ENCODE measurements around the gene ATOH8.
A peak's percentile ranks its signal among the peaks of the same experiment; 100 is the strongest.

ATOH8 gene

GRCh38 chr2:85737961-85738360 is 15.8 kb upstream of the ATOH8 start:
- H3K36me3 ChIP-seq (ENCODE audit: control insufficient read depth in 1 of 2, insufficient read depth in 2 of 2, low read length in 2 of 2), result no peaks in the 10 kb centered on the region
- no peaks in the 10 kb centered on the region for H3K27me3 ChIP-seq (ENCODE audit: insufficient read depth, low read length)
- H4K8ac ChIP-seq (ENCODE audit: low read depth, low read length), result no peak overlapping the region
- H3K9me3 ChIP-seq (ENCODE audit: insufficient read depth, low read depth, low read length), result no peaks in the 10 kb centered on the region
- H4K91ac ChIP-seq (ENCODE audit: low read depth, low read length), result no peak overlapping the region
- H2AK5ac ChIP-seq (ENCODE audit: low read length), result no peak overlapping the region
- H2BK12ac ChIP-seq (ENCODE audit: low read length), result no peak overlapping the region
- no CpG with 5 or more reads among the region's 4 CpGs for WGBS (ENCODE audit: extremely low coverage, insufficient coverage, insufficient read length)
- no peaks in the 10 kb centered on the region for H3K4me1 ChIP-seq (ENCODE audit: control insufficient read depth in 1 of 2, insufficient read depth in 2 of 2, low read length in 2 of 2)
- no peak overlapping the region for H3K4me2 ChIP-seq (ENCODE audit: low read length)
- H3K23ac ChIP-seq (ENCODE audit: low read length), result no peak overlapping the region
- no peak overlapping the region for H3K14ac ChIP-seq (ENCODE audit: low read length)
- no peak overlapping the region for H3K4ac ChIP-seq (ENCODE audit: low read depth, low read length)
- no peak overlapping the region for H2AFZ ChIP-seq (ENCODE audit: insufficient read depth, low read length, poor library complexity)
- no peak overlapping the region for H2BK5ac ChIP-seq (ENCODE audit: low read depth, low read length, poor library complexity)
- no peak overlapping the region for H3K4me3 ChIP-seq (ENCODE audit: low read depth, low read length)
- no peaks in the 10 kb centered on the region for H3K79me2 ChIP-seq (ENCODE audit: control insufficient read depth, insufficient read depth, low read length, poor library complexity)
- no peak for DNase-seq
- no peak overlapping the region for H3K18ac ChIP-seq (ENCODE audit: low read length)
- H4K12ac ChIP-seq (ENCODE audit: low read depth, low read length), result no peak overlapping the region
- no peak overlapping the region for H3K27ac ChIP-seq (ENCODE audit: low read depth, low read length)
- H2BK120ac ChIP-seq (ENCODE audit: insufficient read depth, low read length, poor library complexity), result no peak overlapping the region
- no peak overlapping the region for H3K9ac ChIP-seq (ENCODE audit: low read length)
- H3K79me1 ChIP-seq (ENCODE audit: low read length), result no peaks in the 10 kb centered on the region

DNA sequence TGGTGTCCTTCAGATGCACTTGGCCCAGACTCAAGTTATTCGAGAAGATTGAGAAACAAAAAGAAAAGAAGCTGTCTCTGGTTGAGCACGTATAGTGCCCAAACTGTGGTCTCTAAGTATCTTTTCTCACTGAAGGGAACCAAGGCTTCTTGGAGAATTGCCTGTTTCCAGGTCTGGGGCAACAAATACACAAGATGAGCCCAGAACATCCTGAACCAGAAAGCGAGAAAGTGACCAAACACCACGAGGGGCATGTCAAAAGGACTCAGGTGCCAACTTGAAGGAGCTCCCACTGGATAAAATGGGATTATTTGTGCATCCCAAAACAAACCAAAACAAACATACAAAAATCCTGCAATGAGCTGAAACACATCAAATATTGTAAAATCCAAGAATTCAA is 13.6 kb upstream of the ATOH8 start:
- Histone ChIP-seq H4K12ac (ENCODE audit: low read depth, low read length) (no peak overlapping the region), H3K4me3 (ENCODE audit: low read depth, low read length) (no peak overlapping the region), H2AK5ac (ENCODE audit: low read length) (no peak overlapping the region), H2BK120ac (ENCODE audit: insufficient read depth, low read length, poor library complexity) (no peak overlapping the region), H3K4me1 (ENCODE audit: control insufficient read depth in 1 of 2, insufficient read depth in 2 of 2, low read length in 2 of 2) (no peaks in the 10 kb centered on the region), H3K9me3 (ENCODE audit: insufficient read depth, low read depth, low read length) (no peaks in the 10 kb centered on the region), H2BK12ac (ENCODE audit: low read length) (no peak overlapping the region), H3K18ac (ENCODE audit: low read length) (no peak overlapping the region), H3K14ac (ENCODE audit: low read length) (no peak overlapping the region), H3K9ac (ENCODE audit: low read length) (no peak overlapping the region), H3K79me1 (ENCODE audit: low read length) (no peaks in the 10 kb centered on the region), H3K4me2 (ENCODE audit: low read length) (no peak overlapping the region), H2BK5ac (ENCODE audit: low read depth, low read length, poor library complexity) (no peak overlapping the region), H3K36me3 (ENCODE audit: control insufficient read depth in 1 of 2, insufficient read depth in 2 of 2, low read length in 2 of 2) (no peaks in the 10 kb centered on the region), H3K27me3 (ENCODE audit: insufficient read depth, low read length) (no peaks in the 10 kb centered on the region), H4K91ac (ENCODE audit: low read depth, low read length) (no peak overlapping the region), H3K23ac (ENCODE audit: low read length) (no peak overlapping the region), H4K8ac (ENCODE audit: low read depth, low read length) (no peak overlapping the region), H2AFZ (ENCODE audit: insufficient read depth, low read length, poor library complexity) (no peak overlapping the region), H3K27ac (ENCODE audit: low read depth, low read length) (no peak overlapping the region), H3K79me2 (ENCODE audit: control insufficient read depth, insufficient read depth, low read length, poor library complexity) (no peaks in the 10 kb centered on the region), H3K4ac (ENCODE audit: low read depth, low read length) (no peak overlapping the region)
- WGBS (ENCODE audit: extremely low coverage, insufficient coverage, insufficient read length), result no CpG with 5 or more reads among the region's 4 CpGs
- DNase-seq, result no peak

DNA sequence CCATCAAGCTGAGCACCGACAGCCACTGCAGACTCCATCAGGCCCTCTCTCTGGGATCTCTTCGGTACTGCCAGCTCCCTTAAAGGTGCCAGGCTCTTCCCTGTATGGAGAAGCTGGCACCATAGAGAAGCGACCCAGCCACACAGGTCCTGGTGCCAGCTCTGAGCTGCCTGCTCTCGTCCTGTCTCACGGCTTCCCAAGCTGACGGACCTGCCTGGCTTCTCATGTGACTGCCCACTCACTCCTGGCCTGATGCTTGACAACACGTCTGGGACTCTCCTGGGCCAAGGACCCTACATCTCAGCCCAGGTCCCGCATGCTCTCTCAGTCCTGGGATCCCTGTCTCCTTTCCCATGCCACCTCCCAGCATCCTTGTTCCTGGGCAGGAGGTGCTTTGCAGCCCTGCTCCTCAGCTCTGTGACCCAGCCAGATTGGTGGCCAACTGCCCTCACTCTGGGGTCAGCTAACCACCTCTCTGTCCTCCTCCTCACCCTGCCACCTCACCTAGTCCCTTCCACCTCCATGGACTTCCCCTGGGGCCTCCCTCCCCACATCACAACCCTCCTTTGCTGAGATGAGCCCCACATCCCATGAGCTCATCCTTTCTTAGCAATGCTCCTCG is 12.5 kb upstream of the ATOH8 start:
- H3K27me3 ChIP-seq (ENCODE audit: insufficient read depth, low read length), result no peaks in the 10 kb centered on the region
- H3K27ac ChIP-seq (ENCODE audit: low read depth, low read length), result no peak overlapping the region
- H2BK120ac ChIP-seq (ENCODE audit: insufficient read depth, low read length, poor library complexity), result no peak overlapping the region
- no peak overlapping the region for H3K4me2 ChIP-seq (ENCODE audit: low read length)
- H4K8ac ChIP-seq (ENCODE audit: low read depth, low read length), result no peak overlapping the region
- H3K79me2 ChIP-seq (ENCODE audit: control insufficient read depth, insufficient read depth, low read length, poor library complexity), result no peaks in the 10 kb centered on the region
- no peak overlapping the region for H2AK5ac ChIP-seq (ENCODE audit: low read length)
- no peak overlapping the region for H3K18ac ChIP-seq (ENCODE audit: low read length)
- H4K12ac ChIP-seq (ENCODE audit: low read depth, low read length), result no peak overlapping the region
- no peak overlapping the region for H3K14ac ChIP-seq (ENCODE audit: low read length)
- no peak overlapping the region for H3K4ac ChIP-seq (ENCODE audit: low read depth, low read length)
- no peaks in the 10 kb centered on the region for H3K79me1 ChIP-seq (ENCODE audit: low read length)
- no peak overlapping the region for H3K23ac ChIP-seq (ENCODE audit: low read length)
- no CpG with 5 or more reads among the region's 9 CpGs for WGBS (ENCODE audit: extremely low coverage, insufficient coverage, insufficient read length)
- DNase-seq, result no peak
- no peaks in the 10 kb centered on the region for H3K36me3 ChIP-seq (ENCODE audit: control insufficient read depth in 1 of 2, insufficient read depth in 2 of 2, low read length in 2 of 2)
- no peaks in the 10 kb centered on the region for H3K4me1 ChIP-seq (ENCODE audit: control insufficient read depth in 1 of 2, insufficient read depth in 2 of 2, low read length in 2 of 2)
- peak overlapping the region; percentile 9 for H2AFZ ChIP-seq (ENCODE audit: insufficient read depth, low read length, poor library complexity)
- H2BK12ac ChIP-seq (ENCODE audit: low read length), result no peak overlapping the region
- no peak overlapping the region for H2BK5ac ChIP-seq (ENCODE audit: low read depth, low read length, poor library complexity)
- no peak overlapping the region for H3K4me3 ChIP-seq (ENCODE audit: low read depth, low read length)
- no peak overlapping the region for H4K91ac ChIP-seq (ENCODE audit: low read depth, low read length)
- no peaks in the 10 kb centered on the region for H3K9me3 ChIP-seq (ENCODE audit: insufficient read depth, low read depth, low read length)
- H3K9ac ChIP-seq (ENCODE audit: low read length), result no peak overlapping the region

GRCh38 chr2:85741833-85742455 is 11.8 kb upstream of the ATOH8 start:
- H3K9me3 ChIP-seq (ENCODE audit: insufficient read depth, low read depth, low read length), result no peaks in the 10 kb centered on the region
- H2AK5ac ChIP-seq (ENCODE audit: low read length), result no peak overlapping the region
- no CpG with 5 or more reads among the region's 19 CpGs for WGBS (ENCODE audit: extremely low coverage, insufficient coverage, insufficient read length)
- no peaks in the 10 kb centered on the region for H3K36me3 ChIP-seq (ENCODE audit: control insufficient read depth in 1 of 2, insufficient read depth in 2 of 2, low read length in 2 of 2)
- H3K79me1 ChIP-seq (ENCODE audit: low read length), result no peaks in the 10 kb centered on the region
- H4K12ac ChIP-seq (ENCODE audit: low read depth, low read length), result no peak overlapping the region
- DNase-seq, result no peak
- no peak overlapping the region for H3K27ac ChIP-seq (ENCODE audit: low read depth, low read length)
- H2AFZ ChIP-seq (ENCODE audit: insufficient read depth, low read length, poor library complexity), result no peak overlapping the region
- no peak overlapping the region for H3K18ac ChIP-seq (ENCODE audit: low read length)
- no peaks in the 10 kb centered on the region for H3K4me1 ChIP-seq (ENCODE audit: control insufficient read depth in 1 of 2, insufficient read depth in 2 of 2, low read length in 2 of 2)
- H4K8ac ChIP-seq (ENCODE audit: low read depth, low read length), result no peak overlapping the region
- H3K9ac ChIP-seq (ENCODE audit: low read length), result no peak overlapping the region
- H2BK5ac ChIP-seq (ENCODE audit: low read depth, low read length, poor library complexity), result no peak overlapping the region
- H2BK120ac ChIP-seq (ENCODE audit: insufficient read depth, low read length, poor library complexity), result no peak overlapping the region
- H4K91ac ChIP-seq (ENCODE audit: low read depth, low read length), result no peak overlapping the region
- H3K4me3 ChIP-seq (ENCODE audit: low read depth, low read length), result no peak overlapping the region
- no peaks in the 10 kb centered on the region for H3K79me2 ChIP-seq (ENCODE audit: control insufficient read depth, insufficient read depth, low read length, poor library complexity)
- no peak overlapping the region for H3K4me2 ChIP-seq (ENCODE audit: low read length)
- no peak overlapping the region for H3K14ac ChIP-seq (ENCODE audit: low read length)
- no peak overlapping the region for H2BK12ac ChIP-seq (ENCODE audit: low read length)
- no peaks in the 10 kb centered on the region for H3K27me3 ChIP-seq (ENCODE audit: insufficient read depth, low read length)
- H3K23ac ChIP-seq (ENCODE audit: low read length), result no peak overlapping the region
- H3K4ac ChIP-seq (ENCODE audit: low read depth, low read length), result no peak overlapping the region
